K562 (cell line): ENCODE results near the gene HBB. TPM values are rescaled to one million over a fixed set of nuclear protein-coding genes. Genes with fewer than 3 reads are reported as not detected.

Experiments used
- BDP1 ChIP-seq: IDR thresholded peaks from 3 replicates; pipeline ENCODE4 v1.6.1; 2011; ENCODE audit not compliant: insufficient read length, insufficient read depth
- FUS ChIP-seq: fragments of 200-400 bp; formaldehyde crosslinking; optimal IDR thresholded peaks from 2 replicates; pipeline ENCODE3; 2017; ENCODE audit warnings: low read depth, low read length
- HOMEZ ChIP-seq: fragments of 250-450 bp; sonication (Bioruptor Pico); IDR thresholded peaks from 2 replicates; pipeline ENCODE4 v1.4.0; 2020; ENCODE audit warnings: mild to moderate bottlenecking, moderate library complexity
- NCOR1 ChIP-seq: fragments of 450-650 bp; IDR thresholded peaks from 2 replicates; pipeline ENCODE4 v1.6.1; 2016; ENCODE audit warnings: mild to moderate bottlenecking, moderate library complexity
- RBFOX2 ChIP-seq: fragments of 200-400 bp; formaldehyde crosslinking; IDR thresholded peaks from 2 replicates; pipeline ENCODE4 v1.6.1; 2017; ENCODE audit warnings: low read depth, mild to moderate bottlenecking, low read length, moderate library complexity
- REST ChIP-seq, 2 experiments: fragments of 450-650 bp; formaldehyde crosslinking in 1 of 2; IDR thresholded peaks; 2 replicates each; pipeline versions ENCODE4 v1.4.0 to v1.6.1; 2014 to 2020; ENCODE audit warnings: mild to moderate bottlenecking in 2 of 2, borderline replicate concordance in 1 of 2, low read depth in 1 of 2
- SOX6 ChIP-seq: fragments of 450-650 bp; IDR thresholded peaks from 2 replicates; pipeline ENCODE4 v1.6.1; 2014; ENCODE audit warnings: mild to moderate bottlenecking
- TAF9B ChIP-seq: fragments of 450-650 bp; IDR thresholded peaks from 2 replicates; pipeline ENCODE4 v1.6.1; 2018; ENCODE audit warnings: mild to moderate bottlenecking; ENCODE audit not compliant: partially characterized antibody
- ZNF121 ChIP-seq: sonication (generic); formaldehyde crosslinking; conservative IDR thresholded peaks from 2 replicates; pipeline ENCODE4 v1.8.0; 2022; ENCODE audit warnings: missing genetic modification reagents
- ZNF133 ChIP-seq: fragments of 250-450 bp; sonication (Bioruptor Pico); IDR thresholded peaks from 2 replicates; pipeline ENCODE4 v1.4.0; 2020; ENCODE audit warnings: mild to moderate bottlenecking
- ZNF224 ChIP-seq: sonication (generic); formaldehyde crosslinking; IDR thresholded peaks from 2 replicates; pipeline ENCODE4 v1.8.0; 2022; ENCODE audit warnings: mild to moderate bottlenecking, missing genetic modification reagents
- ZNF23 ChIP-seq: fragments of 250-450 bp; sonication (Bioruptor Pico); IDR thresholded peaks from 2 replicates; pipeline ENCODE4 v1.4.0; 2020; ENCODE audit warnings: mild to moderate bottlenecking
- ZNF253 ChIP-seq: fragments of 250-450 bp; sonication (Bioruptor Pico); conservative IDR thresholded peaks from 2 replicates; pipeline ENCODE4 v1.6.1; 2021; ENCODE audit warnings: mild to moderate bottlenecking
- ZNF398 ChIP-seq: fragments of 250-450 bp; sonication (Bioruptor Pico); IDR thresholded peaks from 2 replicates; pipeline ENCODE4 v1.8.0; 2021; ENCODE audit warnings: moderate library complexity, mild to moderate bottlenecking, inconsistent platforms
- ZNF507 ChIP-seq: conservative IDR thresholded peaks from 2 replicates; pipeline ENCODE4 v1.6.1; 2017; ENCODE audit warnings: missing genetic modification characterization, missing compliant biosample characterization
- polyA plus RNA-seq, 8 experiments: library from polyadenylated mRNA; depleted of rRNA in 4 of 8; stranded (reverse) in 5 of 8; unstranded in 3 of 8; fragments of >200 nt; fragmentation: Nextera tagmentation in 2 of 8; fragmentation: Illumina TruSeq in 1 of 8; extraction: Ambion mirVana in 2 of 8; extraction: Trizol in 1 of 8; gene quantifications; 2 replicates each; pipeline versions ENCODE4 v1.2.1 to v1.2.3, GENCODE V29; 2011 to 2014; ENCODE audit warnings: inconsistent platforms in 1 of 8, missing spikeins in 1 of 8
- total RNA-seq, 7 experiments: library from RNA; depleted of rRNA in 6 of 7; stranded (reverse); fragments of >200 nt in 6 of 7; fragmentation: Illumina TruSeq in 2 of 7; extraction: Trizol in 2 of 7; gene quantifications; 2 replicates each; pipeline versions ENCODE4 v1.2.1 to v1.2.3, GENCODE V29; 2011 to 2021; ENCODE audit warnings: low replicate concordance in 1 of 7

HBB gene
- total and polyA plus RNA-seq, 9 of the 15 experiments (the other 6 are each of a cell fraction or from before 2014, with no cell fraction given): 0.33 to 3.4 (median 1.2) TPM; not detected in 2

GRCh38 chr11:5242933-5243815 is 16.3 kb upstream of the HBB start (continued):
- TF ChIP-seq ZNF507 (no peak), ZNF224 (CRISPR knock-in tag) (no peak), ZNF121 (no peak), HOMEZ (CRISPR knock-in tag) (no peak), SOX6 (0 out of 2 replicates have a peak, but pooled peaks have one; percentile 23), BDP1 (no peak), ZNF398 (CRISPR knock-in tag) (no peak), FUS (no peak), RBFOX2 (no peak; the same call in 1 of the 2 replicates), TAF9B (no peak), ZNF253 (CRISPR knock-in tag) (no peak), ZNF23 (CRISPR knock-in tag) (no peak), REST (IDR thresholded peaks at IDR 0.05; ENCODE audit: borderline replicate concordance) (no peak), REST (CRISPR knock-in tag; IDR thresholded peaks at IDR 0.05; ENCODE audit: low read depth) (no peak), ZNF133 (CRISPR knock-in tag) (no peak), NCOR1 (peak; percentile 35)
